Measurements from ENCODE around the gene MICU1. TPM values are rescaled to one million over a fixed set of nuclear protein-coding genes. Genes with fewer than 3 reads are reported as not detected.

MICU1 gene
- total RNA-seq, 1 donor from 2014 or later = 37.4 TPM

- intact Hi-C loops (cut with micrococcal nuclease) = no loop called here
- TF ChIP-seq CTCF (IDR thresholded peaks at IDR 0.05; ENCODE audit: borderline replicate concordance) = no peak
- no peak for DNase-seq
- H3K27me3 ChIP-seq (ENCODE audit: low read depth) = no peaks in the 10 kb centered on the region
- peaks cover 27% of the 10 kb centered on the region for H3K9me3 ChIP-seq (replicated peaks)
- H3K4me1 ChIP-seq = no peaks in the 10 kb centered on the region
- H3K4me3 ChIP-seq = no peak overlapping the region
- no peak overlapping the region for H3K27ac ChIP-seq (replicated peaks)
- peaks cover 34% of the 10 kb centered on the region for H3K36me3 ChIP-seq
These were observed 83.5 kb downstream of the MICU1 start for GRCh38 chr10:72542396-72542815.

GRCh38 chr10:72541337-72541736 lies 84.5 kb downstream of the MICU1 start:
- Histone ChIP-seq H3K4me1 (no peaks in the 10 kb centered on the region), H3K9me3 (replicated peaks) (peaks cover 27% of the 10 kb centered on the region), H3K27ac (replicated peaks) (no peak overlapping the region), H3K27me3 (ENCODE audit: low read depth) (no peaks in the 10 kb centered on the region), H3K4me3 (no peak overlapping the region), H3K36me3 (peaks cover 29% of the 10 kb centered on the region)
- no peak for TF ChIP-seq CTCF (IDR thresholded peaks at IDR 0.05; ENCODE audit: borderline replicate concordance)
- DNase-seq = no peak
- intact Hi-C loops (cut with micrococcal nuclease) = no loop called here

- H3K27me3 ChIP-seq (ENCODE audit: low read depth) = no peaks in the 10 kb centered on the region
- H3K9me3 ChIP-seq (replicated peaks) = peaks cover 27% of the 10 kb centered on the region
- DNase-seq = no peak
- intact Hi-C loops (cut with micrococcal nuclease) = no loop called here
- no peaks in the 10 kb centered on the region for H3K4me1 ChIP-seq
- TF ChIP-seq CTCF (IDR thresholded peaks at IDR 0.05; ENCODE audit: borderline replicate concordance) = no peak
- peaks cover 29% of the 10 kb centered on the region for H3K36me3 ChIP-seq
- no peak overlapping the region for H3K27ac ChIP-seq (replicated peaks)
- H3K4me3 ChIP-seq = no peak overlapping the region
These were observed 85.6 kb downstream of the MICU1 start for GRCh38 chr10:72540193-72540807.

DNA sequence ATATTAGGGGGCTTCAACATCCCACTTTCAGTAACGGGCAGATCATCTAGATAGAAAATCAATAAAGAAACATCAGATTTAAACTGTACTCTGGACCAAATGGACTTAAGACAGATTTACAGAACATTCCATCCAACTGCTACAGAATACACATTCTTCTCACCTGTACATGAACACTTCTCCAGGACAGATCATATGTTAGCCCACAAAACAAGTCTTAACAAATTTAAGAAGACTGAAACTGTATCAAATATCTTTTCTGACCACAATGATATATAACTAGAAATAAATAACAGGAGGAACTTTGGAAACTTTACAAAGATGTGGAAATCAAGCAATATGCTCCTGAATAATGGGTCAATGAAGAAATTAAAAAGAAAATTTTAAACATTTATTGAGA lies 86.7 kb downstream of the MICU1 start:
- no peak for DNase-seq
- TF ChIP-seq CTCF (IDR thresholded peaks at IDR 0.05; ENCODE audit: borderline replicate concordance) = no peak

GRCh38 chr10:72525689-72526088 lies 100.2 kb downstream of the MICU1 start:
- TF ChIP-seq CTCF (IDR thresholded peaks at IDR 0.05; ENCODE audit: borderline replicate concordance) = no peak
- no peak overlapping the region for H3K4me3 ChIP-seq
- H3K9me3 ChIP-seq (replicated peaks) = no peaks in the 10 kb centered on the region
- no peaks in the 10 kb centered on the region for H3K36me3 ChIP-seq
- intact Hi-C loops (cut with micrococcal nuclease) = no loop called here
- H3K4me1 ChIP-seq = no peaks in the 10 kb centered on the region
- H3K27me3 ChIP-seq (ENCODE audit: low read depth) = no peaks in the 10 kb centered on the region
- DNase-seq = no peak
- no peak overlapping the region for H3K27ac ChIP-seq (replicated peaks)

More for the DNA sequence above, 86.7 kb downstream of the MICU1 start:
- peaks cover 29% of the 10 kb centered on the region for H3K36me3 ChIP-seq
- no peak overlapping the region for H3K27ac ChIP-seq (replicated peaks)
- H3K9me3 ChIP-seq (replicated peaks) = peaks cover 27% of the 10 kb centered on the region
- no peak overlapping the region for H3K4me3 ChIP-seq
- no peaks in the 10 kb centered on the region for H3K4me1 ChIP-seq
- intact Hi-C loops (cut with micrococcal nuclease) = no loop called here
- no peaks in the 10 kb centered on the region for H3K27me3 ChIP-seq (ENCODE audit: low read depth)
